HG03103 (cell line): Measurements from ENCODE around the gene DEPDC1B.
"Not testable (repeated sequence)": the region's sequence is repeated elsewhere in the genome, so short reads cannot be mapped to it uniquely, and the experiment has no call there.

Experiments used
- ATAC-seq: cut with Tn5 transposase; IDR thresholded peaks from one replicate; pipeline ENCODE4 v1.9.1; 2021; ENCODE audit warnings: low read depth; ENCODE audit not compliant: unreplicated experiment

Gene DEPDC1B

DNA sequence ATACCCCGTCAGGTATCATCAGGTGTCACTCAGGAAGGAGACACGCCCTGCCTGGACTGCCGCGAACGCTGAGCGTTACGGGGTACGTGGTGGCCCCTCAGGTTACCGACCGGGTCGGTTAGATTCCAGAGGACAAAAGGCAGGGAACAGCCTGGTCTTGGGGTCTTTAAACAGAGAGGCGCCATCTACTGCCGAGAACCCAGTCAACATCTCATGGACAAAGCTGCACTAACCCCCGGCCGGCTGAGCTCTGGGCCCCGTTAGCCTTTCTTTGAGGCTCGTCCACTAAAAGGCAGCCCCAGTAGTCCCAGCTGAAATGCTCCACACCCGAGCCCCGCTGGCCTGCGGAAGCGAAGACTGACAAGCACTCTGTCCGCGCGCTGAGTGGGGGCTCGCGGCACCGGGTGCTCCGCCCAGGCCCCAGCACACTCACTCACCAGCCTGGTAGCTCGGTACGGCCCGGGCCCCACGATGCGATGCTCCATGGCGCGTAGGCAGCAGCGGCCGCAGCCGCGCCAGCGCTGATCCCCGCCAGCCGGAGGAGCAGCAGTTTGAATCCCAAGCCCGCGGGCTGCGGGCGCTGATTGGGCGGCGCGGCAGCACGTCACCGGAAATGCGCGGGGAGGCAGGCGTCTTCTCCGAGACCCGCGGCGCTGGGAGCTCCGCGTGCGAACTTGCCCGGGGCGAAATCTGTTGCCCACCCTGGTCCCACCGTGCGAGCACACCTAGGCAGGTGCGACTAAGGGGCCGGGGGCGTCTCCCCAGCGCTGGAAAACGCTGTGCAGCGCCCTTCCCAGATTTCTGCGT, at the start of gene DEPDC1B:
Gene DEPDC1B (minus strand): TSS at position 558 of the 807 bp plus-strand sequence. CDS start 73 bp downstream, at position 485.
- peak; percentile 83 for ATAC-seq

DNA sequence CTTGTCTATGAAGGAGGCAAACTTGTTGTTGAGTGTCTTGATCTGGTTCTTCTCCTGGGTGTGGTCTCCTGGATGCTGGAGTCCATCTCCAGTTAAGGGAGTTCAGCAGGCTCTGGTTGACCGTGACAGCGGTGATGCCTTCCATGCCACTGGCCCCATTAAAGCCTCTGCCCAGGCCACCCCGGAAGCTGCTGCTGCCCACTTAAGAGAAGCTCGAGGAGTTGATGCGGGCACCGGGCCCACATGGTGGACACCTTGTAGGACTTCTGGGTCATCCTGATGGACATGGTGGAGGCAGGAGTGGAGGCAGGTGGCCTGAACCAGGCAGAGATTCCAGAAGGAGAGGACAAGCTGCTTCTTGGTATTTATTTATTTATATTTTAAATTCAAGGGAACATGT, 44.7 kb upstream of the DEPDC1B start:
- ATAC-seq: no peak

- no peak for ATAC-seq
Observed at GRCh38 chr5:60743511-60744314, 43.7 kb upstream of the DEPDC1B start.

DNA sequence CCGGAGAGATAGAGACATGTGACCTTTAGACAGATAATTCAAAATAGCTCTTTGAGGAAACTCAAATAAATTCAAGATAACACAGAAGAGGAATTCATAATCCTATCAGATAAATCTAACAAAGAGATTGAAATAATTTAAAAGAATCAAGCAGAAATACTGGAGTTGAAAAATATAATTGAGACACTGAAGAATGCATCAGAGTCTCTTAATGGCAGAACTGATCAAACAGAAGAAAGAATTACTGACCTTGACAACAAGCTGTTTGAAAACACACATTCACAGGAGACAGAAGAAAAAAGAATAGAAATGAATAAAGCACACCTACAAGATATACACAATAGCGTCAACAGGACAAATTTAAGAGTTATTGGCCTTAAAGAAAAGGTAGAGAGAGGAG, 40.4 kb upstream of the DEPDC1B start:
- no peak for ATAC-seq

DNA sequence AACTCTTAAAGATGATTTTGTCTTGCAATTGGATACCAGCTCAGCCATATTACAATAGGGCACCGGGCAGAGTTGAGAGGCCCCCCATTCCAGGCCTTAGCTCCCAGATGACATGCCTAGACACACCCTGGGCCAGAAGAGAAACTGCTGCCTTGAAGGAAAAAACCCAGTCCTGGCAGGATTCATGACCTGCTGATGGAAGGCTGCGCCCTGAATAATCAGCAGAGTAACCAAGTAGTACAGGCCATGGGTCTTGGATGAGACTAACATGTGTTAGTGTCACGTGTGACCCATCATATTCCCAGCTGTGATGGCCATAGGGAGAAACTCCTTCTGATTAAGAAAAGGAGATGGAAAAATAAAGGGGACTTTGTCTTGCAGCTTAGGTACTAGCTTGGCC, 39.0 kb upstream of the DEPDC1B start:
- ATAC-seq: no peak

GRCh38 chr5:60738461-60738860, 38.5 kb upstream of the DEPDC1B start:
- no peak for ATAC-seq

DNA sequence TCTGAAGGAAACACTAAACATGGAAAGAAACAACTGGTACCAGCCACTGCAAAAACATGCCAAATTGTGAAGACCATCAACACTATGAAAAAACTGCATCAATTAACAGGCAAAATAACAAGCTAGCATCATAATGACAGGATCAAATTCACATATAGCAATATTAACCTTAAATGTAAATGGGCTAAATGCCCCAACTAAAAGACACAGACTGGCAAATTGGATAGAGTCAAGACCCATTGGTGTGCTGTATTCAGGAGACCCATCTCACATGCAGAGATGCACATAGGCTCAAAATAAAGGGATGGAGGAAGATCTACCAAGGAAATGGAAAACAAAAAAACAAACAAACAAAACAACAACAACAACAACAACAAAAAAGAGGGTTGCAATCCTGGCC, 30.9 kb upstream of the DEPDC1B start:
- ATAC-seq: not testable (repeated sequence)

- ATAC-seq: no peak
Observed at GRCh38 chr5:60727033-60727679, 27.2 kb upstream of the DEPDC1B start.

- ATAC-seq: no peak
Observed at GRCh38 chr5:60724126-60724525, 24.2 kb upstream of the DEPDC1B start.

DNA sequence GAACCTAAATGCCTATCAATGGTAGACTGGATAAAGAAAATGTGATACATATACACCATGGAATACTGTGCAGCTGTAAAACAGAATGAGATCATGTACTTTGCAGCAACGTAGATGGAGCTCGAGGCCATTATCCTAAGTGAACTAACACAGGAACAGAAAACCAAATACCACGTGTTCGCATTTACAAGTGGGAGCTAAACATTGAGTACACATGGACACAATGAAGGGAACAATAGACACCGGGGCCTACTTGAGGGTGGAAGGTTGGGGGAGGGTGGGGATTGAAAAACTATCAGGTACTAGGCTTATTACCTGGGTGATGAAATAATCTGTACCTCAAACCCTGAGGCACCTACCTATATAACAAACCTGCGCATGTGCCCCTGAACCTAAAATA, 22.4 kb upstream of the DEPDC1B start:
- ATAC-seq: no peak

GRCh38 chr5:60719329-60719728, 19.4 kb upstream of the DEPDC1B start:
- ATAC-seq: no peak

- ATAC-seq: no peak
Observed at GRCh38 chr5:60718166-60718892, 18.4 kb upstream of the DEPDC1B start.

DNA sequence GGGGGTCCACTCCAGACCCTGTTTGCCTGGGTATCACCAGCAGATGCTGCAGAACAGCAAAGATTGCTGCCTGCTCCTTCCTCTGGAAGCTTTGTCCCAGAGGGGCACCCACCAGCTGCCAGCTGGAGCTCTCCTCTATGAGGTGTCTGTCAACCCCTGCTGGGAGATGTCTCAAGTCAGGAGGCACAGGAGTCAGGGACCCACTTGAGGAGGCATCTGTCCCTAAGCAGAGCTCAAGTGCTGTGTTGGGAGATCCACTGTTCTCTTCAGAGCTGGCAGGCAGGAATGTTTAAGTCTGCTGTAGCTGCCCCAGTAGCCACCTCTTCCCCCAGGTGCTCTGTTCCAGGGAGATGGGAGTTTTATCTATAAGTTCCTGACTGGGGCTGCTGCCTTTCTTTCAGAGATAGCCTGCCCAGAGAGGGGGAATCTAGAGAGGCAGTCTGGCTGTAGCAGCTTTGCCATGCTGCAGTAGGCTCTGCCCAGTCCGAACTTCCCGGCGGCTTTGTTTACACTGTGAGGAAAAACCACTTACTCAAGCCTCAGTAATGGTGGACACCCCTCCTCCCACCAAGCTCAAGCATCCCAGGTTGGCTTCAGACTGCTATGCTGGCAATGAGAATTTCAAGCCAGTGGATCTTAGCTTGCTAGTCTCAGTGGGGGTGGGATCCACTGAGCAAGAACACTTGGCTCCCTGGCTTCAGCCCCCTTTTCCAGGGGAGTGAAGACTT, 15.4 kb upstream of the DEPDC1B start:
- not testable (repeated sequence) for ATAC-seq

GRCh38 chr5:60712950-60713349, 13.0 kb upstream of the DEPDC1B start:
- no peak for ATAC-seq

- ATAC-seq: not testable (repeated sequence)
Observed at GRCh38 chr5:60711892-60712291, 11.9 kb upstream of the DEPDC1B start.

DNA sequence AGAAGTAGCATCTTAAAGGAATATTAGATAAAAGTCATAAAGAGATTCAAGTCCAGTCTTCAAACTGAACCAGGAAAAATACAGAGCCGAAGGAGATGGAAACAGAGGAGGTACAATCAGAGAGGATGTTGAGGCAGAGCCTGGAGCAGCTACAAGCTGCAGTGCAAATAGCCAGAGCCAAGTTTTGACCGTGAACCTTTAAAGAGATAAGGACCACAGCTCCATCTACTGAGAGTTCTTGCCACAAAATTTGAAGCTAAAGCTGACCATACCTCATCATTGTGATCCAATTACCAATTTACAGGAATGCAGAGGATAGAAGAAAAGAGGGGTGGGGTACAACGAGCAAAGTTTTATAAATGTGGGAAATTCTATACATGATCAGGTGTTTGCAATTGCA, 10.4 kb upstream of the DEPDC1B start:
- ATAC-seq: no peak

DNA sequence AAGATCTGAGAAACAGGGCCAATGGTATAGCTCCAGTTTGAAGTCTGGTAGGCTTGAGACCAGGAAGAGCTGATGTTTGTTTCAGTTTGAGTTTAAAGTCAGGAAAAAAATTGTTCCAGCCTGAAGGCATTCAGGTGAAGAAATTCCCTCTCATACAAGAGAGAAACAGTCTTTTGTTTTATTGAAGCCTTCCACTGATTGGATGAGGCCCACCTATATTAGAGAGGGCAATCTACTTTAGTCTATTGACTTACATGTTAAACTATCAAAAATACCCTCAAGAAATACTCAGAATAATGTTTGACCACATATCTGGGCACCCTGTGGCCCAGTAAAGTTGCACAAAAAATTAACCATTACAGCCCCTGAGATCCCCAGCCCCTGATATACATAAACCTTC, 5.2 kb upstream of the DEPDC1B start:
- no peak for ATAC-seq

DNA sequence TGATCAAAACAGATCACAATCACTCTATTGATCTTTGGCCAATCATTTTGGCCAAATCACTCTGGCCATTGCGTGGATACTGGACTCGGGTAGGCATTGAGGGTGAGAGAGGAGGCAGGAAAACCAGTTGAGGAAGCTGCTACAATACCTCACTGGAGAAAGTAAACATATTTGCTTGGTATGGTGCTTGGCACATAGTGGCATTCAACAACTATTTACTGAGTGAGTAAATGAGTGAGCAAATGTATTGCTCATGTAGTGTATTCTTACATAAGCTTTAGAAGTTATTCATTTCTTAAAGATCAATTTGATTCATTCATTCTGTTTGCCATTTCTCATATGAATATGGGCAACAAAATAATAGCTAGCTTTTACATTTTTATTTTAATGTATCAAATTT, 4.0 kb upstream of the DEPDC1B start:
- ATAC-seq: no peak

- ATAC-seq: no peak
Observed at GRCh38 chr5:60701321-60701968, 1.5 kb upstream of the DEPDC1B start.

- ATAC-seq: peak; percentile 14
Observed at GRCh38 chr5:60700416-60700757, 421 bp upstream of the DEPDC1B start.
